Measurements from ENCODE around the gene ISG20L2.

ISG20L2 gene

GRCh38 chr1:156690675-156691036, 37.9 kb downstream of the ISG20L2 start:
- Histone ChIP-seq H3K27me3 (ENCODE audit: insufficient read depth, low read depth, severe bottlenecking) (no peaks in the 10 kb centered on the region), H3K36me3 (no peaks in the 10 kb centered on the region), H3K4me3 (ENCODE audit: low read depth, low read length) (no peak overlapping the region), H3K9me3 (ENCODE audit: severe bottlenecking) (no peaks in the 10 kb centered on the region), H3K27ac (no peak overlapping the region)
- DNase-seq = no peak
- no peak for TF ChIP-seq CTCF (IDR thresholded peaks at IDR 0.05; ENCODE audit: low read depth, low read length)

GRCh38 chr1:156689953-156690674, 38.5 kb downstream of the ISG20L2 start:
- H3K4me3 ChIP-seq (ENCODE audit: low read depth, low read length) = no peak overlapping the region
- no peaks in the 10 kb centered on the region for H3K27me3 ChIP-seq (ENCODE audit: insufficient read depth, low read depth, severe bottlenecking)
- no peak overlapping the region for H3K27ac ChIP-seq
- no peak for DNase-seq
- no peak for TF ChIP-seq CTCF (IDR thresholded peaks at IDR 0.05; ENCODE audit: low read depth, low read length)
- no peaks in the 10 kb centered on the region for H3K9me3 ChIP-seq (ENCODE audit: severe bottlenecking)
- H3K36me3 ChIP-seq = no peaks in the 10 kb centered on the region

- Histone ChIP-seq H3K36me3 (no peaks in the 10 kb centered on the region), H3K4me3 (ENCODE audit: low read depth, low read length) (peak overlapping the region; percentile 39), H3K9me3 (ENCODE audit: severe bottlenecking) (no peaks in the 10 kb centered on the region), H3K27ac (peak overlapping the region; percentile 28), H3K27me3 (ENCODE audit: insufficient read depth, low read depth, severe bottlenecking) (no peaks in the 10 kb centered on the region)
- TF ChIP-seq CTCF (IDR thresholded peaks at IDR 0.05; ENCODE audit: low read depth, low read length) = peak; percentile 99
- DNase-seq = peak; percentile 96
These were observed 39.3 kb downstream of the ISG20L2 start for GRCh38 chr1:156689035-156689952.

- Histone ChIP-seq H3K27me3 (ENCODE audit: insufficient read depth, low read depth, severe bottlenecking) (no peaks in the 10 kb centered on the region), H3K27ac (no peak overlapping the region), H3K4me3 (ENCODE audit: low read depth, low read length) (no peak overlapping the region), H3K9me3 (ENCODE audit: severe bottlenecking) (no peaks in the 10 kb centered on the region), H3K36me3 (no peaks in the 10 kb centered on the region)
- TF ChIP-seq CTCF (IDR thresholded peaks at IDR 0.05; ENCODE audit: low read depth, low read length) = peak; percentile 34; the same call in 1 of the 2 replicates
- DNase-seq = no peak
These were observed 44.3 kb downstream of the ISG20L2 start for GRCh38 chr1:156684227-156684782.

GRCh38 chr1:156682166-156682890, 46.2 kb downstream of the ISG20L2 start:
- peak; percentile 71 for DNase-seq
- no peaks in the 10 kb centered on the region for H3K36me3 ChIP-seq
- H3K27ac ChIP-seq = no peak overlapping the region
- TF ChIP-seq CTCF (IDR thresholded peaks at IDR 0.05; ENCODE audit: low read depth, low read length) = peak; percentile 71
- no peak overlapping the region for H3K4me3 ChIP-seq (ENCODE audit: low read depth, low read length)
- H3K27me3 ChIP-seq (ENCODE audit: insufficient read depth, low read depth, severe bottlenecking) = no peaks in the 10 kb centered on the region
- H3K9me3 ChIP-seq (ENCODE audit: severe bottlenecking) = no peaks in the 10 kb centered on the region
